Astrocyte (in vitro differentiated cells and primary cell): ENCODE results near the gene ZNF438. TPM values are rescaled to one million over a fixed set of nuclear protein-coding genes. Genes with fewer than 3 reads are reported as not detected.
A peak's percentile ranks its signal among the peaks of the same experiment; 100 is the strongest.

ENCODE experiments used
- DNase-seq: peaks from one replicate; pipeline ENCODE4 v3.0.0-alpha.2; 2010; ENCODE audit warnings: low read depth
- FAIRE-seq: peaks from 2 replicates; lab custom pipeline; 2011; peaks lifted over from hg19 to GRCh38; lab: Jason Lieb, UNC
- H2AFZ ChIP-seq: 2 replicates; pipeline ENCODE4 v1.6.0; 2012; ENCODE audit warnings: low read depth, low read length, inconsistent platforms
- H3K27ac ChIP-seq: 2 replicates; pipeline ENCODE4 v1.5.1; 2011; ENCODE audit warnings: low read depth, low read length, inconsistent platforms
- H3K27me3 ChIP-seq: 2 replicates; pipeline ENCODE4 v1.6.0; 2011; ENCODE audit warnings: low read length, inconsistent platforms; ENCODE audit not compliant: insufficient read depth
- H3K36me3 ChIP-seq: 2 replicates; pipeline ENCODE4 v1.5.1; 2011; ENCODE audit warnings: low read length, inconsistent platforms; ENCODE audit not compliant: insufficient read depth
- H3K4me1 ChIP-seq: 2 replicates; pipeline ENCODE4 v1.5.1; 2011; ENCODE audit warnings: low read length, inconsistent platforms; ENCODE audit not compliant: insufficient read depth
- H3K4me2 ChIP-seq: 2 replicates; pipeline ENCODE4 v1.6.0; 2012; ENCODE audit warnings: low read length, inconsistent platforms
- H3K4me3 ChIP-seq: 2 replicates; pipeline ENCODE4 v1.5.1; 2011; ENCODE audit warnings: low read depth, mild to moderate bottlenecking, low read length, inconsistent platforms; ENCODE audit not compliant: insufficient read depth
- H3K79me2 ChIP-seq: 2 replicates; pipeline ENCODE4 v1.6.0; 2012; ENCODE audit warnings: mild to moderate bottlenecking, low read length, inconsistent platforms; ENCODE audit not compliant: insufficient read depth
- H3K9ac ChIP-seq: 2 replicates; pipeline ENCODE4 v1.6.0; 2012; ENCODE audit warnings: mild to moderate bottlenecking, low read length, inconsistent platforms
- H3K9me3 ChIP-seq: 2 replicates; pipeline ENCODE4 v1.5.1; 2012; ENCODE audit warnings: low read depth, mild to moderate bottlenecking, low read length, inconsistent platforms; ENCODE audit not compliant: insufficient read depth
- H4K20me1 ChIP-seq: 2 replicates; pipeline ENCODE4 v1.6.0; 2012; ENCODE audit warnings: low read length, inconsistent platforms; ENCODE audit not compliant: insufficient read depth
- H3K27ac Mint-ChIP-seq: one replicate; pipeline ENCODE4 v1.8.0; 2021; ENCODE audit warnings: mild to moderate bottlenecking, mixed read lengths; ENCODE audit not compliant: unreplicated experiment
- H3K27me3 Mint-ChIP-seq: one replicate; pipeline ENCODE4 v1.8.0; 2021; ENCODE audit warnings: low read depth, mixed read lengths; ENCODE audit not compliant: unreplicated experiment
- H3K36me3 Mint-ChIP-seq: one replicate; pipeline ENCODE4 v1.8.0; 2021; ENCODE audit warnings: low read depth, mixed read lengths; ENCODE audit not compliant: unreplicated experiment
- H3K4me1 Mint-ChIP-seq: one replicate; pipeline ENCODE4 v1.8.0; 2021; ENCODE audit warnings: low read depth, mixed read lengths; ENCODE audit not compliant: unreplicated experiment
- H3K4me3 Mint-ChIP-seq: one replicate; pipeline ENCODE4 v1.8.0; 2021; ENCODE audit warnings: mild to moderate bottlenecking, moderate library complexity, mixed read lengths; ENCODE audit not compliant: unreplicated experiment
- H3K9me3 Mint-ChIP-seq: one replicate; pipeline ENCODE4 v1.8.0; 2021; ENCODE audit warnings: mild to moderate bottlenecking, mixed read lengths; ENCODE audit not compliant: unreplicated experiment
- CTCF ChIP-seq: IDR thresholded peaks from 2 replicates; pipeline ENCODE4 v1.5.1; 2011; ENCODE audit warnings: low read depth, mild to moderate bottlenecking, inconsistent platforms, low read length, moderate library complexity; ENCODE audit not compliant: insufficient read depth
- EZH2 ChIP-seq: IDR thresholded peaks from 2 replicates; pipeline ENCODE4 v1.6.1; 2012; ENCODE audit warnings: mild to moderate bottlenecking, low read length, inconsistent platforms; ENCODE audit not compliant: insufficient read depth
- total RNA-seq: library from RNA; stranded (reverse); gene quantifications from 2 replicates; pipeline ENCODE4 v1.2.1, GENCODE V29; 2021

Gene ZNF438
- total RNA-seq, 1 donor from 2014 or later, result 2.2 TPM

- H3K27ac ChIP-seq, result peak overlapping the region; percentile 21
- H3K79me2 ChIP-seq, result no peaks in the 10 kb centered on the region
- Mint-ChIP-seq H3K4me1 (peaks cover 46% of the 10 kb centered on the region), H3K4me3 (peak overlapping the region; percentile 46), H3K9me3 (no peaks in the 10 kb centered on the region), H3K27me3 (no peaks in the 10 kb centered on the region), H3K36me3 (peaks cover 2% of the 10 kb centered on the region), H3K27ac (peak overlapping the region; percentile 92)
- H4K20me1 ChIP-seq, result no peaks in the 10 kb centered on the region
- DNase-seq, result no peak
- no peaks in the 10 kb centered on the region for H3K36me3 ChIP-seq
- no peak for FAIRE-seq
- H3K9ac ChIP-seq, result no peak overlapping the region
- no peak overlapping the region for H3K4me3 ChIP-seq
- H3K27me3 ChIP-seq, result no peaks in the 10 kb centered on the region
- H3K4me2 ChIP-seq, result peak overlapping the region; percentile 47
- no peak for TF ChIP-seq EZH2
- TF ChIP-seq CTCF, result no peak
- H3K9me3 ChIP-seq, result no peaks in the 10 kb centered on the region
- H2AFZ ChIP-seq, result no peak overlapping the region
- peaks cover 38% of the 10 kb centered on the region for H3K4me1 ChIP-seq
Observed at GRCh38 chr10:31075881-31076609, 44.4 kb upstream of the ZNF438 start.

- DNase-seq (peak; percentile 99), FAIRE-seq (peak; percentile 100)
- Histone ChIP-seq H3K36me3 (no peaks in the 10 kb centered on the region), H4K20me1 (no peaks in the 10 kb centered on the region), H3K4me3 (no peak overlapping the region), H3K27me3 (no peaks in the 10 kb centered on the region), H3K79me2 (no peaks in the 10 kb centered on the region), H2AFZ (no peak overlapping the region), H3K4me2 (peak overlapping the region; percentile 47), H3K9me3 (no peaks in the 10 kb centered on the region), H3K9ac (peak overlapping the region; percentile 30), H3K4me1 (peaks cover 41% of the 10 kb centered on the region), H3K27ac (peak overlapping the region; percentile 77)
- peaks cover 52% of the 10 kb centered on the region for H3K4me1 Mint-ChIP-seq
- H3K9me3 Mint-ChIP-seq, result no peaks in the 10 kb centered on the region
- no peak for TF ChIP-seq CTCF
- no peak for TF ChIP-seq EZH2
- peaks cover 2% of the 10 kb centered on the region for H3K36me3 Mint-ChIP-seq
- no peaks in the 10 kb centered on the region for H3K27me3 Mint-ChIP-seq
- no peak overlapping the region for H3K4me3 Mint-ChIP-seq
- peak overlapping the region; percentile 92 for H3K27ac Mint-ChIP-seq
Observed at GRCh38 chr10:31075434-31075833, 43.8 kb upstream of the ZNF438 start.

GRCh38 chr10:31074722-31075086, 43.0 kb upstream of the ZNF438 start:
- H3K9ac ChIP-seq, result peak overlapping the region; percentile 30
- peaks cover 59% of the 10 kb centered on the region for H3K4me1 Mint-ChIP-seq
- DNase-seq (no peak), FAIRE-seq (no peak)
- H3K36me3 Mint-ChIP-seq, result no peaks in the 10 kb centered on the region
- no peaks in the 10 kb centered on the region for H3K9me3 ChIP-seq
- peak overlapping the region; percentile 47 for H3K4me2 ChIP-seq
- H4K20me1 ChIP-seq, result no peaks in the 10 kb centered on the region
- H3K27ac ChIP-seq, result peak overlapping the region; percentile 77
- no peaks in the 10 kb centered on the region for H3K36me3 ChIP-seq
- no peaks in the 10 kb centered on the region for H3K9me3 Mint-ChIP-seq
- H3K27me3 Mint-ChIP-seq, result no peaks in the 10 kb centered on the region
- no peak overlapping the region for H3K4me3 Mint-ChIP-seq
- no peaks in the 10 kb centered on the region for H3K27me3 ChIP-seq
- peaks cover 41% of the 10 kb centered on the region for H3K4me1 ChIP-seq
- no peak overlapping the region for H2AFZ ChIP-seq
- H3K4me3 ChIP-seq, result no peak overlapping the region
- H3K79me2 ChIP-seq, result no peaks in the 10 kb centered on the region
- no peak for TF ChIP-seq EZH2
- TF ChIP-seq CTCF, result no peak
- H3K27ac Mint-ChIP-seq, result peak overlapping the region; percentile 92
